ENCODE results near the gene IER3.
"Not testable (repeated sequence)": the region's sequence is repeated elsewhere in the genome, so short reads cannot be mapped to it uniquely, and the experiment has no call there.

IER3 gene

DNA sequence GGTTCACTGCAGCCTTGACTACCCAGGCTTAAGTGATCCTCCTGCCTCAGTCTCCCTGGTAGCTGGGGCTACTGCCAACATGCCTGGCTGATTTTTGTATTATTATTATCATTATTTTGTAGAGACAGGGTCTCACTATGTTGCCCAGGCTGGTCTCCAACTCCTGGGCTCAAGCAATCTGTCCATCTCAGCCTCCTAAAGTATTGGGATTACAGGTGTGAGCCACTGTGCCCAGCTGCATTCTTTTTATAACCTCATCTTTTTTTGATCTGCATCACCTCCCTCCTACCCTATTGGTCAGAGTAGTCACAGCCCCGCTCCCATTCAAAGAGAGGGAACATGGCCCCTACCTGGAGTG, 23.6 kb upstream of the IER3 start:
- no peak for DNase-seq

GRCh38 chr6:30767158-30767943, 23.0 kb upstream of the IER3 start:
- no peak for DNase-seq

- DNase-seq, result no peak
Measured at GRCh38 chr6:30766461-30767157, 22.3 kb upstream of the IER3 start.

- not testable (repeated sequence) for DNase-seq
Measured at GRCh38 chr6:30765495-30765894, 21.1 kb upstream of the IER3 start.

GRCh38 chr6:30764490-30765043, 20.2 kb upstream of the IER3 start:
- not testable (repeated sequence) for DNase-seq

DNA sequence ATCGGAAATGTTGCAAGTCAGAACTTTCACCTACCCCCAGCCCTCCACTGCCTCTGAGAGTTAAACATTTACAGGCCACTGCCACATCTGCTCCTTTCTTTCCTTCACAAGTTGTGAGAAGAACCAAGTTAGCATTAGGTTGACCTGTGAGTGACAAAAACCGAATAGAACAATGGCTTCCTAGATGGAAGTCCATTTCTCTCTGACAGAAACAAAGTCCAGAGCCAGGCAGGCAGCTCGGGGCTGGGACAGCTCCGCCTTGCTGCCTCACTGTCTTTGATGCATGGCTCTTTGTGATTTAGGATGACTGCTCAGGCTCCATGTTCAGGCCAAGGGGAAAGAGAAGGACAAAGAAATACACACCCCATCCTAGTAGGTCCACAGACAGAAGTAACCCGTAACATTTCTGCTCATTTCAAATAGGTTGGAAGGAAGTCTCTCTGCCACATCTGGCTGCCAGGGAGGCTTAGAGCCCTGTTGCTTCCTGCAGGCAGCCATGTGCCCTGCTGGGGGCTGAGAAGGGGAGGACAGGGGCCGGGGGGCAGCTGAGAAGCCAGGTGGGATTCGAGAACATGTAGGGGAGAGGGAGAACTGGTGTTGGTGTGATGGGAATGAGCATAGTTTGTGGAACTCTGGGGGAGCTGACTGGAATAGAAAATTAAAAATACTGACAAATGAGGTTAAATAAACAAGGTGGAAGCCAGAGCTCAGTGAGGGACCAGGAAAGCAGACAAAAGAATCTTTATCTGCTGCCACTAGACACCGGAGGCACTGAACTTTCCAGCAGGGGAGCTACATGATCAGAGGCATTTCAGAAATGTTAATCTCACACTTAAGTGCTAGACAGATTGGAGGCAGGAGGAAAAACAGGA, 19.5 kb upstream of the IER3 start:
- DNase-seq, result no peak

GRCh38 chr6:30763155-30763617, 18.8 kb upstream of the IER3 start:
- DNase-seq, result no peak

DNA sequence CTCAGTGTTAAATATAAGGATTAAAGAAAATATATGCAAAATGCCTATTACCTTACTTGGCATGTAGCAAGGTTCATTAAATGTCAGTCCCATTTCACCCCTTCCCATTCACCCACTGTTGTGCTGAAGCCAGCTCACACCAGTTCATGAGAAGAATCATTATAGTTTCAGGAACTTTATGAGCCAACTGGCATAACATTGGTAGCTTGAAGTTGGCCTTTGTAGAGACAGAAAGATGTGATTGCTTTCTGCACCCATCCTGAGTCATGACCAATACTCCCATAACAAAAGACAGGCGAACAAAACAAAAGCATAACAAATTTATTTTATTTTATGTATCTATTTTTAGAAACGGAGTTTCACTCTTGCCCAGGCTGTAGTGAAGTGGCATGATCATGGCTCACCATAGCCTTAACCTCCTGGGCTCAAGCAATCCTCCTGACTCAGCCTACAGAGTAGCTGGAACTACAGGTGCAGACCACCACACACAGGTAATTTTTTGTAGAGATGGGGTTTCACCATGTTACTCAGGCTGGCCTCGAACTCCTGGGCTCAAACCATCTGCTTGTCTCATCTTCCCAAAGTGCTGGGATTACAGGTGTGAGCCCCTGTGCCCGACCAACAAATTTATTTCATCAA, 17.6 kb upstream of the IER3 start:
- no peak for DNase-seq

- no peak for DNase-seq
Measured at GRCh38 chr6:30760549-30760948, 16.2 kb upstream of the IER3 start.

- DNase-seq, result no peak
Measured at GRCh38 chr6:30759575-30760239, 15.4 kb upstream of the IER3 start.

GRCh38 chr6:30757261-30757904, 13.0 kb upstream of the IER3 start:
- no peak for DNase-seq

GRCh38 chr6:30756405-30757003, 12.2 kb upstream of the IER3 start:
- not testable (repeated sequence) for DNase-seq

- DNase-seq, result no peak
Measured at GRCh38 chr6:30754631-30755030, 10.3 kb upstream of the IER3 start.

- no peak for DNase-seq
Measured at GRCh38 chr6:30752157-30752927, 8.0 kb upstream of the IER3 start.

DNA sequence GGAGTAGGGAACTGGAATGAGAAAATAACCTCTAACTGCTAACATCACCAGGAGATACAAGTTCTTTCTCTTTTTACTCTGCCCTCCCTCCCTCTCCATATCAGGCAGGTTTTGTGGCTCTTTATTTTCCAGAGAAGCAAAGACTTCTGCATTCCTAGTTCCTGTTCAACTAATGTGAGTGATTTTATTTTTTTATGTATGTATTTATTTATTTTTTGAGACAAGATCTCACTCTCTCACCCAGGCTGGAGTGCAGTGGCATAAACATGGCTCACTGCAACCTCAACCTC, 6.0 kb upstream of the IER3 start:
- no peak for DNase-seq

DNA sequence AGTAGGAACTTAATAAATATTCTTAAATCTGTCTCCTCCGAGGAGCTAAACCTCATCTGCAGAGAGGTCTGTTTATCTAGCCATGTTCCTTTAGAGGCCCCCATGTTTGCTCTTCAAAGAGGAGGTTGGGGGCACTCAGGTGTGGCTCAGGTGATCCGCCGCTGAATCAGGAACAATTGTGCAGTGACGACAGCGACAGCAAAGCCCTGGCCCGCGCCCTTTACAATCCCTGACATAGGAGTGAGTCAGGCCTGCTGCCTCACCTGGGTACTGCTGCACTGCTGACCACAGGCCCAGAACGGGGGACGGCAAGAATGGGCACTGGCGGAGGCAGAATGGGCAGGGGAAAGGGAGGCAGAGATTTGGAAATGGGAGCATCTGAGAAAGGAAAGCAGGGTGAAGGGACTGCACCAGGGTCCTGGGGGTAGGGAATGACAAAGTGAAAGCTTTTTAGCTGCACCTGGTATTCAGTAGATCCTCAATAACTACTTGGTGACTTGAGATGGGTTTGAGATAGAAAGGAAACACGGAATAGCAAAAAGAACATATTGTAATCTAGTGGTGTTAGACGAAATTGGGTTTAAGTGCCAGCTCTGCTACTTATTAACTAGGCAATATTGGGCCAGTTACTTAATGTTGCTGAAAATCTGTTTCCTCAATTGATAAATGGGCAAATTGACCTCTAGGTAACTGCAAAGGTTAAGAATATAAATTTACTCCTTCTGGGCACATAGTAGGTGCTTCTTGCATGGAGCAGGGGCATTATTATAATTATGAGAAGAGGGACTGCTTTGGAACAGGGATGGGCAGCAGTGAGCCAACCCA, 5.4 kb upstream of the IER3 start:
- no peak for DNase-seq

- DNase-seq, result no peak
Measured at GRCh38 chr6:30748851-30749540, 4.6 kb upstream of the IER3 start.

DNA sequence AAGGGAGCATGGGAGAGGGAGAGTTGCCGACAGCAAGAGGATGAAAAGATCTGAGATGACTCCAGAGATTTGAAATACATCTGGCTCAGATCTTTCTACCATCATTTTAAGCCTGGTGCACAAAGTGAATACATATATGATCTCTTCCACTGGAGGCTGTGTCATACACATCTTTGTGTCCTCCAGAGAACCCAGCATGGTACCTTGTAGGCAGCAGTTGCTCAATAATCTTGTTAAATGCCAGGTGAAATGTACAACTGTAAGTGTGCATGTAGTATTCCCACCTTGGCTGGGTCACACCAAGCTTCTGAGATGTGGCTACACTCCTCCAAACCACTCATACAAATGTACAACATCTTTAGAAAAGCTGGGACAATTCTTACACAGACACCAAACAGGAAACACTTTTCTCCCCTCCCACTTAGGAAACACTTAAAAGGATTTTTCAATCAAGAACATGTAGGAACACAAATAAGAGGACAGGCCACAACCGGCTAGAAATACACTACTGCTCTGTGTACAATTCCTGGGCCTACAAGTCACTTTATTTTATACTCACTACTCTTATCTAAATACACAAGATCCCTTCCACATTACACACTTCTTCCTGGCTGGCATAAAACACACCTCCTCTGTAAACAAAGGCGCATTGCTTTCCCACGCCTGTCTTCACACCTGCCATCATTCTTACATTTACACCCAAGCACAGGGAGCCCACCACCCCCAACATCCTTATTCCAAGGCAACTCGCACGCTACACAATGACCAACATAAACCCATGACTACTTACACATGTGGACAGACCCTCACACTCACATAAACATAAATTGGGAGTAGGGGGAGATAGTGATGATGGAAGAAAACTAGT, 3.8 kb upstream of the IER3 start:
- DNase-seq, result no peak
